H9 (cell line): ENCODE measurements around the gene ZNF101. TPM values are rescaled to one million over a fixed set of nuclear protein-coding genes. Genes with fewer than 3 reads are reported as not detected.

Source experiments
- DNase-seq: peaks from one replicate; pipeline ENCODE4 v3.0.0-alpha.2; 2017
- H2AFZ ChIP-seq: one replicate; pipeline ENCODE4 v1.6.1; 2013; ENCODE audit warnings: mild to moderate bottlenecking, low read length, control low read depth, moderate library complexity
- H2AK5ac ChIP-seq: 2 replicates; pipeline ENCODE4 v1.6.1; 2013; ENCODE audit warnings: low read length, control low read depth, mixed read lengths; ENCODE audit not compliant: insufficient read length
- H2BK120ac ChIP-seq: one replicate; pipeline ENCODE4 v1.6.1; 2013; ENCODE audit warnings: low read depth, mild to moderate bottlenecking, low read length, control low read depth, inconsistent platforms; ENCODE audit not compliant: poor library complexity, severe bottlenecking
- H2BK12ac ChIP-seq: 2 replicates; pipeline ENCODE4 v1.6.1; 2013; ENCODE audit warnings: low read length, control low read depth, mixed read lengths, low read depth; ENCODE audit not compliant: insufficient read length
- H2BK15ac ChIP-seq: 2 replicates; pipeline ENCODE4 v1.6.1; 2013; ENCODE audit warnings: low read depth, low read length, control low read depth
- H2BK20ac ChIP-seq: one replicate; pipeline ENCODE4 v1.6.1; 2013; ENCODE audit warnings: low read depth, mild to moderate bottlenecking, low read length, control low read depth, inconsistent platforms; ENCODE audit not compliant: poor library complexity, severe bottlenecking
- H2BK5ac ChIP-seq: 2 replicates; pipeline ENCODE4 v1.6.1; 2013; ENCODE audit warnings: low read length, control low read depth, mixed read lengths; ENCODE audit not compliant: insufficient read length
- H3K14ac ChIP-seq: 2 replicates; pipeline ENCODE4 v1.6.1; 2013; ENCODE audit warnings: low read length, control low read depth; ENCODE audit not compliant: insufficient read depth
- H3K18ac ChIP-seq: 2 replicates; pipeline ENCODE4 v1.6.1; 2013; ENCODE audit warnings: low read depth, mild to moderate bottlenecking, mixed read lengths, low read length, control low read depth; ENCODE audit not compliant: insufficient read length
- H3K23ac ChIP-seq: 2 replicates; pipeline ENCODE4 v1.6.1; 2013; ENCODE audit warnings: low read length, control low read depth, mixed read lengths, low read depth; ENCODE audit not compliant: insufficient read length
- H3K23me2 ChIP-seq: 2 replicates; pipeline ENCODE4 v1.6.1; 2013; ENCODE audit warnings: low read depth, mild to moderate bottlenecking, mixed read lengths, low read length, control low read depth; ENCODE audit not compliant: insufficient read length, poor library complexity, severe bottlenecking
- H3K27ac ChIP-seq: 2 replicates; pipeline ENCODE4 v1.5.1; 2013; ENCODE audit warnings: low read length, control low read depth, mixed read lengths, low read depth; ENCODE audit not compliant: insufficient read length
- H3K27me3 ChIP-seq: 2 replicates; pipeline ENCODE4 v1.6.1; 2013; ENCODE audit warnings: low read length, control low read depth, inconsistent platforms; ENCODE audit not compliant: insufficient read depth
- H3K4ac ChIP-seq: 2 replicates; pipeline ENCODE4 v1.6.1; 2013; ENCODE audit warnings: low read depth, mild to moderate bottlenecking, control low read depth, inconsistent platforms, low read length, moderate library complexity
- H3K4me1 ChIP-seq: 2 replicates; pipeline ENCODE4 v1.6.1; 2013; ENCODE audit warnings: low read length, control low read depth, inconsistent platforms; ENCODE audit not compliant: insufficient read depth
- H3K4me2 ChIP-seq: 2 replicates; pipeline ENCODE4 v1.6.1; 2013; ENCODE audit warnings: low read length, control low read depth, mixed read lengths; ENCODE audit not compliant: insufficient read length, insufficient read depth
- H3K56ac ChIP-seq: 2 replicates; pipeline ENCODE4 v1.6.1; 2013; ENCODE audit warnings: low read depth, mild to moderate bottlenecking, mixed read lengths, low read length, control low read depth; ENCODE audit not compliant: insufficient read length
- H3K79me1 ChIP-seq: 2 replicates; pipeline ENCODE4 v1.6.1; 2013; ENCODE audit warnings: low read depth, mild to moderate bottlenecking, moderate library complexity, low read length, control low read depth, inconsistent platforms; ENCODE audit not compliant: insufficient read depth, poor library complexity, severe bottlenecking
- H3K79me2 ChIP-seq: 2 replicates; pipeline ENCODE4 v1.6.1; 2013; ENCODE audit warnings: low read length, control low read depth, inconsistent platforms; ENCODE audit not compliant: insufficient read depth
- H3K9ac ChIP-seq: 2 replicates; pipeline ENCODE4 v1.6.1; 2013; ENCODE audit warnings: low read length, control low read depth, mixed read lengths; ENCODE audit not compliant: insufficient read length; ENCODE audit errors: extremely low read depth
- H3K9me3 ChIP-seq: one replicate; pipeline ENCODE4 v1.6.1; 2013; ENCODE audit warnings: low read depth, low read length, inconsistent platforms; ENCODE audit not compliant: control insufficient read depth
- H3T11ph ChIP-seq: one replicate; pipeline ENCODE4 v1.6.1; 2013; ENCODE audit warnings: mild to moderate bottlenecking, low read length, control low read depth, inconsistent platforms
- H4K20me1 ChIP-seq: one replicate; pipeline ENCODE4 v1.6.1; 2013; ENCODE audit not compliant: control insufficient read depth, insufficient read length, insufficient read depth
- H4K5ac ChIP-seq: 2 replicates; pipeline ENCODE4 v1.6.1; 2013; ENCODE audit warnings: low read depth, mild to moderate bottlenecking, mixed read lengths, low read length, control low read depth; ENCODE audit not compliant: insufficient read length
- H4K8ac ChIP-seq: replicated peaks from 2 replicates; pipeline ENCODE4 v1.6.1; 2013; ENCODE audit warnings: low read length, control low read depth, mixed read lengths, low read depth; ENCODE audit not compliant: insufficient read length
- H4K91ac ChIP-seq: 2 replicates; pipeline ENCODE4 v1.6.1; 2013; ENCODE audit warnings: low read depth, mild to moderate bottlenecking, moderate library complexity, mixed read lengths, low read length, control low read depth; ENCODE audit not compliant: insufficient read length
- H3K27ac Mint-ChIP-seq, 3 experiments: 2 replicates in 2 of 3; 3 replicates in 1 of 3; pipeline ENCODE4 v1.8.0; 2020 to 2021; ENCODE audit warnings: mixed read lengths in 3 of 3, mild to moderate bottlenecking in 1 of 3, moderate library complexity in 1 of 3
- H3K27me3 Mint-ChIP-seq: 2 replicates; pipeline ENCODE4 v1.8.0; 2021; ENCODE audit warnings: low read depth, mild to moderate bottlenecking, moderate library complexity, mixed read lengths
- H3K36me3 Mint-ChIP-seq, 3 experiments: 2 replicates in 2 of 3; 3 replicates in 1 of 3; pipeline ENCODE4 v1.8.0; 2020 to 2021; ENCODE audit warnings: low read depth in 3 of 3, mixed read lengths in 3 of 3; ENCODE audit not compliant: insufficient read depth in 1 of 3
- H3K4me1 Mint-ChIP-seq, 2 experiments: 2 replicates each; pipeline ENCODE4 v1.8.0; 2020; ENCODE audit warnings: mixed read lengths in 2 of 2
- H3K4me3 Mint-ChIP-seq, 2 experiments: 2 replicates in 1 of 2; 3 replicates in 1 of 2; pipeline ENCODE4 v1.8.0; 2020 to 2021; ENCODE audit warnings: mild to moderate bottlenecking in 2 of 2, mixed read lengths in 2 of 2, moderate library complexity in 1 of 2
- H3K9me3 Mint-ChIP-seq, 2 experiments: 2 replicates in 1 of 2; 3 replicates in 1 of 2; pipeline ENCODE4 v1.8.0; 2020; ENCODE audit warnings: mild to moderate bottlenecking in 2 of 2, mixed read lengths in 2 of 2, moderate library complexity in 1 of 2
- WGBS: extraction: QIAGEN DNeasy Blood & Tissue Kit; methylation state at CpG from one replicate; pipeline ENCODE4 v1.1.7; 2013; ENCODE audit warnings: missing lambda C conversion rate, low lambda C conversion rate, mixed read lengths; ENCODE audit not compliant: insufficient read length; ENCODE audit errors: extremely low coverage; 5-methylcytosine and 5-hydroxymethylcytosine counted together
- total RNA-seq: library from RNA; stranded (reverse); gene quantifications from 2 replicates; pipeline ENCODE4 v1.2.1, GENCODE V29; 2021
- TF ChIP-seq, protein P1 (sequence below): fragments of 200-600 bp; sonication (generic); conservative IDR thresholded peaks from 3 replicates; pipeline ENCODE4 v1.8.0; 2021; ENCODE audit warnings: antibody characterized with exemption, mild to moderate bottlenecking

The ZNF101 gene
- total RNA-seq, 1 experiment from 2014 or later, result 46.9 TPM

DNA sequence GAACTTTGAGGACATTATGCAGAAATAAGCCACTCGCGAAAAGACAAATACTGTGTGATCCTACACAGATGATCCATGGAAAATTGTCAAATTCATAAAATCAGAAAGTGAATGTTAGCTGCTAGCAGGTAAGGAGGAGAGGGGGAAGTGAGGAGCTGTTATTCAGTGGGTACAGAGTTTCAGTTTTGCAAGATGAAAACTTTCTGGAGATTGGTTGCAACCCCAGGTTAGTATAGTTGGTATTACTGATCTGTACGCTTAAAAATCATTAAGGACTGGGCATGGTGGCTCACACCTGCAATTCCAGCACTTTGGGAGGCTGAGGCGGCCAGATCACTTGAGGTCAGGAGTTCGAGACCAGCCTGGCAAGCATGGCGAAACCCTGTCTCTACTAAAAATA lies 17.9 kb downstream of the ZNF101 start:
- Histone ChIP-seq H2AK5ac (no peak overlapping the region), H3K23me2 (no peaks in the 10 kb centered on the region), H3K79me1 (no peaks in the 10 kb centered on the region), H2BK12ac (no peak overlapping the region), H3K23ac (no peak overlapping the region), H3K27me3 (no peaks in the 10 kb centered on the region), H2BK120ac (no peak overlapping the region), H3K4ac (no peak overlapping the region), H3K79me2 (no peaks in the 10 kb centered on the region), H3K9ac (no peak overlapping the region), H3K4me2 (no peak overlapping the region), H3T11ph (no peak overlapping the region), H3K27ac (no peak overlapping the region), H2BK15ac (no peak overlapping the region), H4K91ac (no peak overlapping the region), H2BK20ac (no peak overlapping the region), H3K56ac (no peak overlapping the region), H2BK5ac (no peak overlapping the region), H3K9me3 (no peaks in the 10 kb centered on the region), H2AFZ (no peak overlapping the region), H3K18ac (no peak overlapping the region), H3K14ac (no peak overlapping the region), H4K20me1 (no peaks in the 10 kb centered on the region), H3K4me1 (no peaks in the 10 kb centered on the region), H4K8ac (no peak overlapping the region), H4K5ac (no peak overlapping the region)
- Mint-ChIP-seq H3K9me3 (peaks cover 3 to 10% of the 10 kb centered on the region in 2 experiments; a peak in 4 of 5 replicates), H3K4me1 (no peaks in the 10 kb centered on the region), H3K4me3 (no peak overlapping the region), H3K36me3 (peaks cover 20 to 26% (median 22%) of the 10 kb centered on the region in 3 experiments), H3K27me3 (no peaks in the 10 kb centered on the region), H3K27ac (no peak overlapping the region)
- TF ChIP-seq, protein P1, sequence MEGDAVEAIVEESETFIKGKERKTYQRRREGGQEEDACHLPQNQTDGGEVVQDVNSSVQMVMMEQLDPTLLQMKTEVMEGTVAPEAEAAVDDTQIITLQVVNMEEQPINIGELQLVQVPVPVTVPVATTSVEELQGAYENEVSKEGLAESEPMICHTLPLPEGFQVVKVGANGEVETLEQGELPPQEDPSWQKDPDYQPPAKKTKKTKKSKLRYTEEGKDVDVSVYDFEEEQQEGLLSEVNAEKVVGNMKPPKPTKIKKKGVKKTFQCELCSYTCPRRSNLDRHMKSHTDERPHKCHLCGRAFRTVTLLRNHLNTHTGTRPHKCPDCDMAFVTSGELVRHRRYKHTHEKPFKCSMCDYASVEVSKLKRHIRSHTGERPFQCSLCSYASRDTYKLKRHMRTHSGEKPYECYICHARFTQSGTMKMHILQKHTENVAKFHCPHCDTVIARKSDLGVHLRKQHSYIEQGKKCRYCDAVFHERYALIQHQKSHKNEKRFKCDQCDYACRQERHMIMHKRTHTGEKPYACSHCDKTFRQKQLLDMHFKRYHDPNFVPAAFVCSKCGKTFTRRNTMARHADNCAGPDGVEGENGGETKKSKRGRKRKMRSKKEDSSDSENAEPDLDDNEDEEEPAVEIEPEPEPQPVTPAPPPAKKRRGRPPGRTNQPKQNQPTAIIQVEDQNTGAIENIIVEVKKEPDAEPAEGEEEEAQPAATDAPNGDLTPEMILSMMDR, result no peak
- WGBS, result no CpG with 5 or more reads among the region's 6 CpGs
- no peak for DNase-seq
